Parathyroid adenoma (tissue), 2 donors: ENCODE data around the gene TMEM131.
A peak's percentile ranks its signal among the peaks of the same experiment; 100 is the strongest.
"Not testable (repeated sequence)": the region's sequence is repeated elsewhere in the genome, so short reads cannot be mapped to it uniquely, and the experiment has no call there.

Experiments
- H2AFZ ChIP-seq: fragments of 300-600 bp; sonication (generic); one replicate; pipeline ENCODE4 v1.7.0; 2017; ENCODE audit warnings: antibody characterized with exemption, mild to moderate bottlenecking
- H3K27ac ChIP-seq: fragments of 300-600 bp; sonication (generic); one replicate; pipeline ENCODE4 v1.7.0; 2017
- H3K27me3 ChIP-seq: fragments of 300-600 bp; sonication (generic); one replicate; pipeline ENCODE4 v1.7.0; 2017; ENCODE audit warnings: low read length; ENCODE audit not compliant: control insufficient read depth, insufficient read depth
- H3K36me3 ChIP-seq: fragments of 300-600 bp; sonication (generic); one replicate; pipeline ENCODE4 v1.7.0; 2017; ENCODE audit warnings: low read length; ENCODE audit not compliant: control insufficient read depth, insufficient read depth
- H3K4me1 ChIP-seq: fragments of 300-600 bp; sonication (generic); one replicate; pipeline ENCODE4 v1.7.0; 2017; ENCODE audit warnings: control low read depth
- H3K4me2 ChIP-seq: fragments of 300-600 bp; sonication (generic); one replicate; pipeline ENCODE4 v1.7.0; 2017; ENCODE audit warnings: low read length
- H3K4me3 ChIP-seq: fragments of 300-600 bp; sonication (generic); one replicate; pipeline ENCODE4 v1.7.0; 2017; ENCODE audit warnings: low read depth, low read length
- H3K79me2 ChIP-seq: fragments of 300-600 bp; sonication (generic); one replicate; pipeline ENCODE4 v1.7.0; 2017; ENCODE audit warnings: control low read depth
- H3K9ac ChIP-seq: fragments of 300-600 bp; sonication (generic); one replicate; pipeline ENCODE4 v1.7.0; 2017; ENCODE audit warnings: mild to moderate bottlenecking
- H3K9me3 ChIP-seq: fragments of 300-600 bp; sonication (generic); one replicate; pipeline ENCODE4 v1.7.0; 2017; ENCODE audit warnings: low read length; ENCODE audit not compliant: control insufficient read depth
- TF ChIP-seq, protein P1 (sequence below): fragments of 300-600 bp; sonication (generic); IDR thresholded peaks from one replicate; pipeline ENCODE4 v1.7.0; 2017; ENCODE audit warnings: antibody characterized with exemption, mild to moderate bottlenecking
- donor health status: primary hyperparathyroidism.

Gene TMEM131

DNA sequence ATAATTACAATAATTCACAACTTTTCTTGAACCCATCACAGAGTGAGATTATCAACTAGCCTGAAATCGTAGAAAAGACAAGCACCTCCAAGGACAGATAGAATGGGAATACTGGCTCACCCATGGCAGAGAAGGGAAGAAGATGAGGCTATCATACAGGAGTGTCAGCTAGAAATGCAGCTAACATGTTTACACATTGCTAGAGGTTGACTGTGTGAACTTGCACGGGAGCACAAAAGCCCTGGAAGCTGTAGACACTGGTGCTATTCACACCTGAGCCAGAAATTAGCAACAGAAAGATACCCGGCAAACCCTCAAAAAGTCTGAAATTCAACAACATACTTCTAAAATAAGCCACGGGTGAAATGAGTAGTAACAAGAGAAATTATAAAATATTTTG lies 150.6 kb downstream of the TMEM131 start:
- peaks cover 12% of the 10 kb centered on the region for H3K4me1 ChIP-seq
- H3K9me3 ChIP-seq, result no peaks in the 10 kb centered on the region
- H2AFZ ChIP-seq, result no peak overlapping the region
- H3K9ac ChIP-seq, result no peak overlapping the region
- H3K4me2 ChIP-seq, result no peak overlapping the region
- no peak overlapping the region for H3K27ac ChIP-seq
- H3K4me3 ChIP-seq, result no peak overlapping the region
- H3K36me3 ChIP-seq, result no peaks in the 10 kb centered on the region
- H3K27me3 ChIP-seq, result no peaks in the 10 kb centered on the region
- peaks cover 4% of the 10 kb centered on the region for H3K79me2 ChIP-seq
- TF ChIP-seq, protein P1, sequence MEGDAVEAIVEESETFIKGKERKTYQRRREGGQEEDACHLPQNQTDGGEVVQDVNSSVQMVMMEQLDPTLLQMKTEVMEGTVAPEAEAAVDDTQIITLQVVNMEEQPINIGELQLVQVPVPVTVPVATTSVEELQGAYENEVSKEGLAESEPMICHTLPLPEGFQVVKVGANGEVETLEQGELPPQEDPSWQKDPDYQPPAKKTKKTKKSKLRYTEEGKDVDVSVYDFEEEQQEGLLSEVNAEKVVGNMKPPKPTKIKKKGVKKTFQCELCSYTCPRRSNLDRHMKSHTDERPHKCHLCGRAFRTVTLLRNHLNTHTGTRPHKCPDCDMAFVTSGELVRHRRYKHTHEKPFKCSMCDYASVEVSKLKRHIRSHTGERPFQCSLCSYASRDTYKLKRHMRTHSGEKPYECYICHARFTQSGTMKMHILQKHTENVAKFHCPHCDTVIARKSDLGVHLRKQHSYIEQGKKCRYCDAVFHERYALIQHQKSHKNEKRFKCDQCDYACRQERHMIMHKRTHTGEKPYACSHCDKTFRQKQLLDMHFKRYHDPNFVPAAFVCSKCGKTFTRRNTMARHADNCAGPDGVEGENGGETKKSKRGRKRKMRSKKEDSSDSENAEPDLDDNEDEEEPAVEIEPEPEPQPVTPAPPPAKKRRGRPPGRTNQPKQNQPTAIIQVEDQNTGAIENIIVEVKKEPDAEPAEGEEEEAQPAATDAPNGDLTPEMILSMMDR, result no peak

DNA sequence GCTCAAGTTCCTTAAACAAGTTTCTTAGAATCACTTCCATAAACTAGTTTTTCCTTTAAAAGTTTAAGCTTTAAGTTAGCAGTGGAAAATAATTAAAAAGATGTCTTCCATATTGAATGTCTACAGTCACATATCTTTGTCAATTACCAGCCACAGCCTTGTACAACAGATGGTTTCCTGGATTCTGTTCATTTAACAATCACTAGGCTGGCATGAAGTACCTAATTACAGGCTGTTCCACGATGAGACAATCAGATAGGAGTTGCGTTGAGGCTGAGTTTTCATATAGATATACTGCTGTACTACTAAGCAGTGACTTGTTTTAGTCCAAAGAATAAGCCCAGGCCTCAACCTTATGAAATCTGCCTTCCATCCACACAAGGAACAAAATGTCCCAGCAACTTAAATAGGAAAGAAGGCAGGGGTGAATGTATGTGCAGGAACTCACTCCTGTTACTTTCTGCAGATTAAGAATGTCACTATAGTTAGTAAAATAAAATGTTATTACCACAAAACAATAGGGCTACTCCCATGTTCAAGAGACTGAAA lies 151.4 kb downstream of the TMEM131 start:
- H3K9ac ChIP-seq, result no peak overlapping the region
- TF ChIP-seq, protein P1, result no peak

DNA sequence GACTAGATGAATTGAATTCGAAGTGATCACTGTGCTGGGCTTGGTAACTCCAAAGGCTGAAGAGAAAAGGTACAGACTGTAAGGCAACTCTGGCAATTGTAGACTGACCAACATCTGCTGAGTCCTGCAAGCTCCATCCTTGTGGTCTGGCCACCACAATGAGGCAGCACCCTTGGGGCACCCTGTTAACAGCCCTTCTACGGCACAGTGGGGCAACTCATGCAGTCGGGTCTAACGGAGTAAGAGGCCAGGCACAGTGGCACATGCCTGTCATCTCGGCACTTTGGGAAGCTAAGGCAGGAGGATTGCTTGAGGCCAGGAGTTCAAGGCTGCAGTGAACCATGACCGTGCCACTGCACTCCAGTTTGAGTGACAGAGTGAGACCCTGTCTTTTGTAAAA lies 155.6 kb downstream of the TMEM131 start:
- Histone ChIP-seq H3K4me3 (no peak overlapping the region), H2AFZ (no peak overlapping the region), H3K27me3 (no peaks in the 10 kb centered on the region), H3K9me3 (no peaks in the 10 kb centered on the region), H3K36me3 (no peaks in the 10 kb centered on the region), H3K4me2 (no peak overlapping the region), H3K79me2 (peaks cover 9% of the 10 kb centered on the region), H3K9ac (no peak overlapping the region), H3K4me1 (no peaks in the 10 kb centered on the region), H3K27ac (no peak overlapping the region)
- TF ChIP-seq, protein P1, result no peak

More for the DNA sequence above, 151.4 kb downstream of the TMEM131 start:
- Histone ChIP-seq H2AFZ (no peak overlapping the region), H3K4me3 (no peak overlapping the region), H3K4me2 (peak overlapping the region; percentile 16), H3K27ac (no peak overlapping the region), H3K9me3 (no peaks in the 10 kb centered on the region), H3K4me1 (peaks cover 7% of the 10 kb centered on the region), H3K27me3 (no peaks in the 10 kb centered on the region), H3K36me3 (no peaks in the 10 kb centered on the region), H3K79me2 (peaks cover 4% of the 10 kb centered on the region)

DNA sequence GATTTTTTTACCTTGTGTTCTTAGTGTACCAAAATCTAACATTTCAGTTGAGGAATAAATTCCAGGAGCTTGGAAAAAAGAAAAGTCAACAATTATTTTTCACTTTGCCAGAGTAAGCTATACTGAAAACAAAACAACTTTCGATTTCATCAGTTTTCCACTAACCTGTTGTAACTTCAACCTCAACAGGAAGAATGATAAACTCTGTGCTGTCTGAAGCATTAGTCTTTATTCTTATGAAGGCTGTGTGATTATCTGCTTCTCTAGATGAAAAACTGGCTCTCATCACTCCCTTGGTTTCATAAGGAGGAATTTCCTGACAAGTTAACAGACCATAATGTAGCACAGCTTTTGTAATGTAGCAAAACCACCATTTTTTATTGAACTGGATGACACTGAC lies 161.1 kb downstream of the TMEM131 start:
- H3K27ac ChIP-seq, result no peak overlapping the region
- TF ChIP-seq, protein P1, result no peak
- H3K9ac ChIP-seq, result no peak overlapping the region
- H3K9me3 ChIP-seq, result no peaks in the 10 kb centered on the region
- H3K36me3 ChIP-seq, result no peaks in the 10 kb centered on the region
- H3K4me3 ChIP-seq, result peak overlapping the region; percentile 14
- no peaks in the 10 kb centered on the region for H3K27me3 ChIP-seq
- peaks cover 5% of the 10 kb centered on the region for H3K79me2 ChIP-seq
- peak overlapping the region; percentile 48 for H3K4me2 ChIP-seq
- peaks cover 11% of the 10 kb centered on the region for H3K4me1 ChIP-seq
- no peak overlapping the region for H2AFZ ChIP-seq

DNA sequence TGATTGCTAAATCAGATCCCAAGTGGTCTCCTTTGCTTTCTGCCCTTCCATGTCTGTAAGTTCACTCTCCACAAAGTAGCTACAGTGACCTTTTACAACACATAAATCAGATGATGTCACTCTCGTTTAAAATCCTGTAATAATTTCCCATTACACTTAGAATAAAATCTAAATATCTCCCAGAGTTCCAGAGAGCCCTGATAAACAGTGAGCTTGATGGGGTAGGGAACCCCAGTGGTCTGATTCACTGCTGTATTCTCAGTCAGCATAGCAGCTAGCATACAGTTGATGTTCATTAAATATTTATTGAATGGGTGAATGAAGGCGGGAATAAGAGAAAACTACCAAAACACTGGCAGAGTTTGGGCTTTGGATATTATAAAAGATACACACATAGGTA lies 164.6 kb downstream of the TMEM131 start:
- H3K79me2 ChIP-seq, result peaks cover 11% of the 10 kb centered on the region
- H3K4me1 ChIP-seq, result peaks cover 11% of the 10 kb centered on the region
- H3K9me3 ChIP-seq, result no peaks in the 10 kb centered on the region
- H3K9ac ChIP-seq, result no peak overlapping the region
- H2AFZ ChIP-seq, result no peak overlapping the region
- H3K4me2 ChIP-seq, result no peak overlapping the region
- TF ChIP-seq, protein P1, result no peak
- no peaks in the 10 kb centered on the region for H3K36me3 ChIP-seq
- no peaks in the 10 kb centered on the region for H3K27me3 ChIP-seq
- no peak overlapping the region for H3K4me3 ChIP-seq
- H3K27ac ChIP-seq, result no peak overlapping the region

DNA sequence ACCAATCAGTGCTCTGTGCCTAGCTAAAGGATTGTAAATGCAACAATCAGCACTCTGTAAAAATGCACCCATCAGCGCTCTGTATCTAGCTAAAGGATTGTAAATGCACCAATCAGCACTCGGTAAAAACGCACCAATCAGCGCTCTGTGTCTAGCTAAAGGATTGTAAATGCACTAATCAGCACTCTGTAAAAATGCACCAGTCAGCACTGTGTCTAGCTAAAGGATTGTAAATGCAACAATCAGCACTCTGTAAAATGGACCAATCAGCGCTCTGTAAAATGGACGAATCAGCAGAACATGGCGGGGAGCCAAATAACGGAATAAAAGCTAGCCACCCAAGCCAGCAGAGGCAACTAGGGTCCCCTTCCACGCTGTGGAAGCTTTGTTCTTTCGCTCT lies 166.5 kb downstream of the TMEM131 start:
- not testable (repeated sequence) for H3K9me3 ChIP-seq, H3K27ac ChIP-seq, H3K9ac ChIP-seq, H2AFZ ChIP-seq, H3K4me3 ChIP-seq, H3K36me3 ChIP-seq, H3K27me3 ChIP-seq, H3K4me2 ChIP-seq, H3K79me2 ChIP-seq
- peaks cover 11% of the 10 kb centered on the region for H3K4me1 ChIP-seq

DNA sequence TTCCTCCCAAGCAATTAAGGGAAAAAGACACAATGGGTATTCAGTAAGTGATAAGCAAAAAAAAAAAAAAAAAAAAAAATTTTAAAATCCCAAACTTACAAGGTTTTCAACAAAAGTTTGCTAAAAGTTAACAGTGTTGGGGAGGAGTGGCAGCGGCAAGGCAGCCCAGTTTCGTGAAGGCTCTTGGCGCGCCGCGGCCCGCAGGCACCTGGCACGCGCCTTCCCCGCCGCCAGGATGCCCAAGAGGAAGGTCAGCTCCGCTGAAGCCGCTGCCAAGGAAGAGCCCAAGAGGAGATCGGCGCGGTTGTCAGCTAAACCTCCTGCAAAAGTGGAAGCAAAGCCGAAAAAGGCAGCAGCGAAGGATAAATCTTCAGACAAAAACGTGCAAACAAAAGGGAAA lies 168.7 kb downstream of the TMEM131 start:
- not testable (repeated sequence) for H3K9ac ChIP-seq, H3K27me3 ChIP-seq, H3K27ac ChIP-seq, H3K79me2 ChIP-seq, H3K9me3 ChIP-seq, H3K36me3 ChIP-seq, H3K4me3 ChIP-seq, H2AFZ ChIP-seq, H3K4me2 ChIP-seq
- H3K4me1 ChIP-seq, result peaks cover 11% of the 10 kb centered on the region
